IPS-18a (cell line): ENCODE results near the gene COL18A1.

Experiments
- H3K27ac ChIP-seq: one replicate; pipeline ENCODE4 v1.5.1; 2013; ENCODE audit warnings: low read length
- H3K27me3 ChIP-seq: one replicate; pipeline ENCODE4 v1.6.1; 2013; ENCODE audit warnings: mild to moderate bottlenecking, low read length; ENCODE audit not compliant: control insufficient read depth, insufficient read depth
- H3K36me3 ChIP-seq: one replicate; pipeline ENCODE4 v1.6.1; 2013; ENCODE audit warnings: low read depth, low read length; ENCODE audit not compliant: control insufficient read depth
- H3K4me1 ChIP-seq: one replicate; pipeline ENCODE4 v1.6.1; 2013; ENCODE audit warnings: low read depth, low read length; ENCODE audit not compliant: control insufficient read depth
- H3K4me3 ChIP-seq: one replicate; pipeline ENCODE4 v1.5.1; 2013; ENCODE audit warnings: low read length
- H3K9ac ChIP-seq: one replicate; pipeline ENCODE4 v1.6.1; 2013; ENCODE audit warnings: mild to moderate bottlenecking, low read length, moderate library complexity
- H3K9me3 ChIP-seq: one replicate; pipeline ENCODE4 v1.6.1; 2013; ENCODE audit warnings: low read depth, low read length; ENCODE audit not compliant: control insufficient read depth

The COL18A1 gene

DNA sequence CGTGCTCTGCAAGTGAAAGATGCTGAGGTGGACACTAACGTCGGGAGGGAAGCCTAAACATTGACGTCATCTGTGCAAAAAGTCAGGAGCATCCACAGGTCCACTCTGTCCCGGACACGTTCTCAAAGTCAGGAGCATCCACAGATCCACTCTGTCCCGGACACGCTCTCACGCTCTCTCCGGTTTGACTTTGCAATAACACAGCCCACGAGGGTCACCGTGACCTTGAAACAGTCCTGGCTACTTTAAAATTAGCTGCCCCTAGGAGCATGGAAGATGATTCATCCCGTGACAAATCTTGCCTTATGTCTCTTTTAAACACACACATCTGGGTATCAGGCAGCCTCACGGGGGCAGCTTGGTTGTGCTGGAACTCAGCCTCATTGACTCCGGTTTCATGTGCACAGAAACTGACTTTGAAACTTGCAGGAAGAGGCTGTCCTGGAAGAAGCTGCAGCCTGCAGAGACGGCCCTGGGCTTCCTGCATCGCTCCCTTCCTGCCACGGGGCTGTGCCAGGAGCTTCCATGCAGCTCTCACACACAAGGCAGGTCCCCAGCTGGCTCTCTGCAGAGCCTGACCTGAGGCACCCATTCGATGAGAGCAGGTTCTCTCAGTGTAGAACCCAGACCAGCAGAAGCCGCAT, 18.1 kb upstream of the COL18A1 start:
- no peak overlapping the region for H3K27ac ChIP-seq
- no peaks in the 10 kb centered on the region for H3K27me3 ChIP-seq
- H3K9ac ChIP-seq = no peak overlapping the region
- no peaks in the 10 kb centered on the region for H3K9me3 ChIP-seq
- H3K36me3 ChIP-seq = no peaks in the 10 kb centered on the region
- H3K4me1 ChIP-seq = no peaks in the 10 kb centered on the region
- H3K4me3 ChIP-seq = no peak overlapping the region

DNA sequence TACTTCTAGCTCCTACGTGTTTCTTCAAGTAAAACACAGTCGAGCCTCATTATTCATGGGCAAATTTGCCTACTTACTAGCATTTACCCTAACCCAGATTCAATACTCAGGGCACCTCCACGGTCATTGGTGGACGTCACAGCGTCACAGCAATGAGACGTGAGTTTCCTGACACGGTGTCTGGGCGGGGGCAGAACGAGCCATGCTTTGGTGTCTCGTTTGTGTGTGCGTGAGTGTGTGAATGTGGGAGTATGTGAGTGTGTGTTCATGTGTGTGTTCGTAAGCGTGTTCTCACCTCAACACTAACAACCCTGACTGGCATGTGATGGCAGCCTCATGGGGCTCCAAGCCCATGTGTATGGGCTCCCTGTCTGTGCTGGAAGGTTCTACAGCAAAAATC, 17.5 kb upstream of the COL18A1 start:
- Histone ChIP-seq H3K9ac (no peak overlapping the region), H3K9me3 (no peaks in the 10 kb centered on the region), H3K4me1 (no peaks in the 10 kb centered on the region), H3K36me3 (no peaks in the 10 kb centered on the region), H3K27me3 (no peaks in the 10 kb centered on the region), H3K27ac (no peak overlapping the region), H3K4me3 (no peak overlapping the region)

DNA sequence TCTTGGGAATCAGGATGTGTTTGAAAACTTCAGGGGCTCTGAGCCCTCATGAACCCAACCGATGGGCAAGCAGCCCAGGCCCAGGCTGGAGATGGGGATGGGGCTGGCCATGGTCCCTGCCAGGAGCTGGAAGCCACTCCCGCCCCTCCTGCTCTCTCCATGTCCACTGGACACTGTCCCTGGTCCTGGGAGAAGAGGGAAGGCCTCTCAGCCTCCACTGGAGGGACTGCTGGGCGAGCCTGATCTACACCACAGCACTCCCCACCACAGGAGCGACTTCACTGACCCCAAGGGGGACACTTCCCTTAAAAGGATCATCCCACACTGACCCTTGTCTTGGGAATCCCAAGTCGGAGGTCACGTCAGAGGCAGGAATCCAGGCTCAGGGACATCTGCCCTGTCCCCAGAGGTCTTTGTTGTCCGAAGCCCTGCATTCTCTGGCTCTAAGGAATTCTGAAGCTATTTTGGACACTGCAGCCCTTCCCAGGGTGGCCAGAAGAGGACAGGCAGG, 16.9 kb upstream of the COL18A1 start:
- H3K27me3 ChIP-seq = no peaks in the 10 kb centered on the region
- no peaks in the 10 kb centered on the region for H3K9me3 ChIP-seq
- no peak overlapping the region for H3K4me3 ChIP-seq
- no peaks in the 10 kb centered on the region for H3K4me1 ChIP-seq
- no peak overlapping the region for H3K9ac ChIP-seq
- H3K36me3 ChIP-seq = no peaks in the 10 kb centered on the region
- no peak overlapping the region for H3K27ac ChIP-seq

DNA sequence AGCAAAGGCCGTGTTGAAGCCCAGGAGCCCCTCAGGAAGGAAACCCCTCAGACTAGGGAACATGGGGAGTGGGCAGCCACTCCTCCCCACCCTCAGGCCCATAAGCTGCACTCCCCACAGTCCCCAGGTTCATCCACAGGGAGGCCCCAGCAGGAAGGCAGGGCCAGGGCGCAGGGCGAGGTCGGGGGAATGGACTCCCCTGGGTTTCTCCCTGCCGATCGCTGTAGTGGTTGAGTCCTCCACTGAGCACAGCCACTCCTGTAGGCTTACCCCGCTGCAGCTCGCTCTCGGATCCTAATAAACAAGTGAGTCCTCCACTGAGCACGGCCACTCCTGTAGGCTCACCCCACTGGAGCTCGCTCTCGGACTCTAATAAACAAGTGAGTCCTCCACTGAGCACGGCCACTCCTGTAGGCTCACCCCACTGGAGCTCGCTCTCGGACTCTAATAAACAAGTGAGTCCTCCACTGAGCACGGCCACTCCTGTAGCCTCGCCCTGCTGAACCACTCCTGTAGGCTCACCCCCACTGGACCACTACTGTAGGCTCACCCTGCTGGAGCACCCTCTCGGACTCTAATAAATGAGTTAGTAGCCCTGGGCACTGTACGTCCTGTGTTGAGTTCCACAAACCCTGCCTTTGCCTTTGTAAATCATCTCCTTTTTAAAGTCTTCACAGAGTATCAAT, 16.2 kb upstream of the COL18A1 start:
- H3K27ac ChIP-seq = no peak overlapping the region
- H3K27me3 ChIP-seq = no peaks in the 10 kb centered on the region
- no peaks in the 10 kb centered on the region for H3K9me3 ChIP-seq
- no peak overlapping the region for H3K9ac ChIP-seq
- H3K4me3 ChIP-seq = no peak overlapping the region
- H3K36me3 ChIP-seq = no peaks in the 10 kb centered on the region
- no peaks in the 10 kb centered on the region for H3K4me1 ChIP-seq

DNA sequence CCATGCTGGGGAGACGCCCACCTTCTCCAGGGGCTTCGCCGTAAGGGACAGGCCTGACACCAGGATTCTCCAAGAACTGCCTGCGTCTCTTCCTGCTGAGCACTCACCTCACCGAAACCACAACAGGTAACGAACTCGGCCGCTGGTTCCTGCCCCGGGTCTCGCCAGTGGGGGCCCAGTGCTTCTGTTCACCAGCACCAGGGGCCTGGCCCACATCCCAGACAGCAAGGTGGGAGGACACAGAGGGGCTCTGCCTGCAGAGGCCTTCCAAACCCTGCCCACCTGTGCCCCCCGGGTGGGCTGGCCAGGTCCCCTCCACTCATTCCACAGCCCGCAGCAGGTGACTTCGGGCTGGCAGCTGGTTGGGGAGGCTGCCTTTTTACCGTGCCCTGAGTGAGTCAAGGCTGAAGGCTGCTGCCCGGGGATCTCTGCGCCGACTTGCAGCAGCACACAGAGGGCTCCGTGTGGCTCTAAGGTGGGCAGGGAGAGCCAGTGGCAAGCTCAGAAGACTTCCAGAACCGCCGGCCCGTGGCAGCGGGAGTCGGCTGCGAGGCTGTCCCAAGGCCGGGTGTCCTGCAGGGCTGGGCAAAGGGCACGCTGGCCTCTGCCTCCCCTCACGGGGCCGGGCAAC, 14.7 kb upstream of the COL18A1 start:
- Histone ChIP-seq H3K9ac (no peak overlapping the region), H3K36me3 (no peaks in the 10 kb centered on the region)

DNA sequence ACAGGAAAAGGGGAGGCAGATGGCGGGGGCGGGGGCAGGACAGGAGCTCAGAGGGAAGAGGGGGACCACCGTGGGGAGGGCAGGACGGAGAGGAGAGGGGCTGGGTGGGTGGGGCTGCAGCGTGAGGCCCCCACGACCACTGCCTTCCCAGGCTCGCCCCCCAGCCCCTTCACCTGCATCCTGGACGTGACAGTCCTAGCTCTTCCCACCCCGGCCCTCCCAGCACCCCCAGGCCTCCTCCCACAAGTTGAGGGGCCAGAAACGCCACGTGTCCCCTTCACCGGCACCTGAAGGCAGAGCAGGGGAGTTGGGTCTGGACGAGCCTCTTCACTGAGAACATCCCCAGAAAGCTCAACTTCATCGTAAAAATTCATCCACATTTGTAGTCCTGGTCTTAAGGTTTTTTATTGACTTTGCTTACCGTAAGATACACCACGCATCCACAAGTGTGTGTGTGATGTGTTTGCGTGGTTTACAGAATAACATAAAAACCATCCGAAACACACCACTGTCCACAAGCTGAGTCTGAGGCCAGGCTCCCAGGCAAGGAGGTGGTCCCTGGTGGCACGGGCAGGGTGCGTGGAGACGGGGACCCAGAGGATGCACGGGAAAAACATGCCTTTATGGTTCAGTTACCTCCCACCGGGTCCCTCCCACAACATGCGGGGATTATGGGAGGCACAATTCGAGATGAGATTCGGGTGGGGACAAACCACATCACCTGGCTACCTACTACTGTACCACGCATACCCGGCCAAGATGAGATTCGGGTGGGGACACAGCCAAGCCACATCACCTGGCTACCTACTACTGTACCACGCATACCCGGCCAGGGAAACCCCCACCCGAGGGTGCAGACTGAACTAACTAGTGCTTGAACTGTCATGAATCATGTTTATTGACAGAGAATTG, 13.9 kb upstream of the COL18A1 start:
- Histone ChIP-seq H3K9ac (no peak overlapping the region), H3K4me1 (no peaks in the 10 kb centered on the region), H3K4me3 (no peak overlapping the region), H3K36me3 (no peaks in the 10 kb centered on the region), H3K27me3 (no peaks in the 10 kb centered on the region), H3K9me3 (no peaks in the 10 kb centered on the region), H3K27ac (no peak overlapping the region)

More for the DNA sequence above, 14.7 kb upstream of the COL18A1 start:
- Histone ChIP-seq H3K9me3 (no peaks in the 10 kb centered on the region), H3K27me3 (no peaks in the 10 kb centered on the region), H3K4me1 (no peaks in the 10 kb centered on the region), H3K27ac (no peak overlapping the region), H3K4me3 (no peak overlapping the region)

DNA sequence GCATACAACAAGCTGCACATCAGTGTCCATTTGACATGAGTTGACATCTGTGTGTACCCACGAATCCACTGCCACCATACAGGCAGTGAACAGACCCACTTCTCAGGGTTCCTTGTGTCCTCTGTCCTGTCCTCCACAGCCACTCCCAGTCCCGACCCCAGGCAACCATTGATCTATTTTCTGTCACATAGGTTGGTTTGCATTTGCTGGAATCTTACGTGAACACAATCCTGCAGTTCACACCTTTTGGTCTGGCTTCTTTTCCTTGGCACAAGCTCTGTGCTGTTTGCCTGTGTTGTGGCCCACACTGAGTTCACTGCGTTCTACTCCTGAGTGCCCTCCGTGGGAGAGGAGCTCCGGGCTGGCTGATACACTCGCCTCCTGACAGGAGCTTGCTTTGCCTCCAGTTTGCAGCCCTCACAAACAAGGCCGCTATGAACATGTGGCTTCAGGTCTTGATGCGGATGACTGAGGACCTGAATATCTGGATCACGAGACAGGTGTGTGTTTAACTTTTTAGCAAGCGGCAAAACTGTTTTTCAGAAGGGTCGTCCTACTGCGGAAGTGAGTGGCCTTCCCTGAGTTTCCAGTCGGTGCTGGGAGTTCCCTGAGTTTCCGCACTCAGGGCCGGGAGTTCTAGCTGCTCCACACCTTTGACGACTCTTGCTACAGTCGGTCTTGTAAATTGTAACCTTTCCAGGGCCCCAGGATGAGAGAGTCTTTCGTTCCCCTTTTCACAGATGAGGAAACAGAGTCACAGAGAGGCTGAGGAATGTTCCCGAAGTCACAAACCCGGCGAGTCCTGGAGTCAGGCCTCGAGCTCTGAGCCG, 13.0 kb upstream of the COL18A1 start:
- no peak overlapping the region for H3K9ac ChIP-seq

DNA sequence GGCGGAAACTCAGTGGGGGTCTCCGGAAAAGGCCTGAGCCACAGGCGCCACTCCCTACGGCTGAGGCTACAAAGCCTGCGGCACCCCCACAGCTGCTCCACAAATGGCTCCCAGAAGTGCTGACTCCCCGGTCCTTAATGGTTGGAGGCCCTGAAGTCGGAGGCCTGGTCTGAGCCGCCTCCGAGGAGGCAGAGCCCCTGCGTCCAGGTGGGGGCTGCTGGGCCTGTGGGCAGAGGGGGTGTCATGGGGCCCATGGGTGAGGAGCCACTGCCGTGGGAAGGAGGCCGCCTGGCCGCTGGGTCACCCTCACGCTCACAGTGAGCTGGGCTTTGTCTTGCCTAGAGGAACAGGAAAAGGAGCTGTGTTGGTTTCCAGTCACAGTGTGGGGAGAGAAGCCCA, 12.4 kb upstream of the COL18A1 start:
- no peak overlapping the region for H3K27ac ChIP-seq
- no peaks in the 10 kb centered on the region for H3K9me3 ChIP-seq
- no peaks in the 10 kb centered on the region for H3K4me1 ChIP-seq
- no peaks in the 10 kb centered on the region for H3K36me3 ChIP-seq
- no peaks in the 10 kb centered on the region for H3K27me3 ChIP-seq
- no peak overlapping the region for H3K9ac ChIP-seq
- no peak overlapping the region for H3K4me3 ChIP-seq

More for the DNA sequence above, 13.0 kb upstream of the COL18A1 start:
- Histone ChIP-seq H3K36me3 (no peaks in the 10 kb centered on the region), H3K4me1 (no peaks in the 10 kb centered on the region), H3K4me3 (no peak overlapping the region), H3K27ac (no peak overlapping the region), H3K27me3 (no peaks in the 10 kb centered on the region), H3K9me3 (no peaks in the 10 kb centered on the region)

DNA sequence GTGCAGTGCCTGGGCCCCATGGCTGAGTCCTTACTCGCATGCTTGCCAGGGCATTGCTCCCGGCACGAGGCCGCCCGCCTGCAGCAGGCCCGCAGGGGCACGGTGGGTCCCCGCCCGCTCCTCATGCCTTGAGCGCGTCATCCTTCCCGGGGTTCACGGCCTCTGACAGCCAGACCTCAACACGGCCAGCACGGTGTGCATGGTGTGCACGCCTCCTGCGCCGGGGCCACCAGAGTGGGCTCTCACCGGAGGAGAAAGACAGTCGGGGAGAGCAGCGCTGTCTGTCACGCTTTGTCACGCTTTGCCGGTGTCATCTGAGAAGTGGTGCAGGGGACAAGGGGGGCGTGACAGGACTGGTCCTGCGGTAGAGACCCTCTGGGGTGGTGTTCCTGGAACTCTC, 11.9 kb upstream of the COL18A1 start:
- Histone ChIP-seq H3K9ac (no peak overlapping the region), H3K27me3 (no peaks in the 10 kb centered on the region), H3K27ac (no peak overlapping the region), H3K9me3 (no peaks in the 10 kb centered on the region), H3K36me3 (no peaks in the 10 kb centered on the region), H3K4me1 (no peaks in the 10 kb centered on the region), H3K4me3 (no peak overlapping the region)

DNA sequence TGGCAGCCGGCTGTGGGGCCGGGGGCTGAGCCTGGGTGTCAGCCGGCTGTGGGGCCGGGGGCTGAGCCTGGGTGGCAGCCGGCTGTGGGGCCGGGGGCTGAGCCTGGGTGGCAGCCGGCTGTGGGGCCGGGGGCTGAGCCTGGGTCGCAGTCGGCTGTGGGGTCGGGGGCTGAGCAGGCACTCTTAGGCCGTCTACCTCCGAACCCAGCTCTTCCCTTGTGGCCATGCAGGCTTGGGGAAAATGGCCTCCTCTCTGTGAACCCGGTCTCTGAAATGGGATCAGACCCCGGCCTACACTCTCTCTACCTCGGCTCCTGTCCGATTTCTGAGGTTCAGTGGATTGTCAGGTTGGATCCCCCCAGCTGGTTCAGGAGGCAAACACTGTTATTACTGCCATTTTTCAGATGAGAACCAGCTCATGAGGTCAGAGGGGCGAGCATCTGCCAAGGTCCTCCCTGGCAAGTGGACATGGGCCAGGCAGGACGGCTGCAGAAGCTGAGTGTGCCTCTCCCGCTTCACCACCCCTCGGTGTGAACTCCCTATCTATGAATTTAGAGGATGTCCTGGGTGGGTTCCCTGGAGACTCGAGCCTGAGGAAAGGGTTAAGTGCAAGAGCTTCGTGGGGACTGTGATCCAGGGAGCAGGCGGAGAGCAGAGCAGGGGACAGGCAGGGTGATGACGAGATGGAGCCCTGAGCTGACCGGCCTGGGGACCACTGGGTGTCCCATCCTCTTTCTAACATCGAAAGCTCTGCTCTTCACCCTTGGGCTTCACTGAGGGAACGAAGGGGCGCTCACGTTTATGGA, 10.9 kb upstream of the COL18A1 start:
- Histone ChIP-seq H3K27ac (no peak overlapping the region), H3K4me1 (no peaks in the 10 kb centered on the region), H3K4me3 (no peak overlapping the region), H3K9ac (no peak overlapping the region), H3K27me3 (no peaks in the 10 kb centered on the region), H3K9me3 (no peaks in the 10 kb centered on the region), H3K36me3 (no peaks in the 10 kb centered on the region)
